ENCODE data around the gene SPATS2L. TPM values are rescaled to one million over a fixed set of nuclear protein-coding genes. Genes with fewer than 3 reads are reported as not detected.
A peak's percentile ranks its signal among the peaks of the same experiment; 100 is the strongest.

Gene SPATS2L
- total and polyA plus RNA-seq, 12 donors, result 23.4 to 104 (median 71.8) TPM

DNA sequence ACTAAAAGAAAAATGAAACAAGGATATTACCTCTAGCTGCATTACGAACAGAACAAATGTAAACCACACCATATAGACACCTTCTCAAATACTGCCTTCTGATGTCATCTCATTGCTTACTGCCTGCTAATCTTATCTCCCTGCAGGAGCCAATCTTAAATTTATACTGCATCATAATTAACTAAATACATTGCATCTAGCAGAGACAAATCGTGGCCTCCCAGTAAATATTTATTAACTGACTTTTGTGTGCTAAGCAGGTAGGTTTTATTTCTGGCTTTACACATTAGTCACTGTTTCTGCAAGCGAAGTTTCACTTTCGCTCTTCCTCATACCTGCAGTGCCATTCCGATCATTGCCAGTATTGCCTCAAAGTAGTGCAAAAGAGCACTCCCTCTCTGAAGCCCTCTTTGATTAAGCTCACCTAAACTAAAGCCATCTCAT is 67.5 kb downstream of the SPATS2L start:
- no peaks in the 10 kb centered on the region for H3K36me3 ChIP-seq
- 63 to 79% methylated on average over 5 of the region's 5 CpGs for WGBS, 2 donors
- no peaks in the 10 kb centered on the region for H3K9me3 ChIP-seq
- peak overlapping the region in 1 of 10 donors; percentile 59 for H3K27ac ChIP-seq
- H3K4me3 ChIP-seq, result peak overlapping the region in 1 of 10 donors; percentile 24
- DNase-seq (no peak), ATAC-seq (no peak)
- no peaks in the 10 kb centered on the region for H3K27me3 ChIP-seq
- TF ChIP-seq, protein P1, sequence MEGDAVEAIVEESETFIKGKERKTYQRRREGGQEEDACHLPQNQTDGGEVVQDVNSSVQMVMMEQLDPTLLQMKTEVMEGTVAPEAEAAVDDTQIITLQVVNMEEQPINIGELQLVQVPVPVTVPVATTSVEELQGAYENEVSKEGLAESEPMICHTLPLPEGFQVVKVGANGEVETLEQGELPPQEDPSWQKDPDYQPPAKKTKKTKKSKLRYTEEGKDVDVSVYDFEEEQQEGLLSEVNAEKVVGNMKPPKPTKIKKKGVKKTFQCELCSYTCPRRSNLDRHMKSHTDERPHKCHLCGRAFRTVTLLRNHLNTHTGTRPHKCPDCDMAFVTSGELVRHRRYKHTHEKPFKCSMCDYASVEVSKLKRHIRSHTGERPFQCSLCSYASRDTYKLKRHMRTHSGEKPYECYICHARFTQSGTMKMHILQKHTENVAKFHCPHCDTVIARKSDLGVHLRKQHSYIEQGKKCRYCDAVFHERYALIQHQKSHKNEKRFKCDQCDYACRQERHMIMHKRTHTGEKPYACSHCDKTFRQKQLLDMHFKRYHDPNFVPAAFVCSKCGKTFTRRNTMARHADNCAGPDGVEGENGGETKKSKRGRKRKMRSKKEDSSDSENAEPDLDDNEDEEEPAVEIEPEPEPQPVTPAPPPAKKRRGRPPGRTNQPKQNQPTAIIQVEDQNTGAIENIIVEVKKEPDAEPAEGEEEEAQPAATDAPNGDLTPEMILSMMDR (IDR thresholded peaks at IDR 0.05), result no peak
- H3K4me1 ChIP-seq, result peaks cover 5 to 66% (median 51%) of the 10 kb centered on the region in 9 donors
- intact Hi-C loops (cut with DNase I), result loop anchor here in 1 of 10 donors (10.0 kb wide), 1 partner anchor 69 kb away; the partner anchor contains the start of gene SPATS2L

DNA sequence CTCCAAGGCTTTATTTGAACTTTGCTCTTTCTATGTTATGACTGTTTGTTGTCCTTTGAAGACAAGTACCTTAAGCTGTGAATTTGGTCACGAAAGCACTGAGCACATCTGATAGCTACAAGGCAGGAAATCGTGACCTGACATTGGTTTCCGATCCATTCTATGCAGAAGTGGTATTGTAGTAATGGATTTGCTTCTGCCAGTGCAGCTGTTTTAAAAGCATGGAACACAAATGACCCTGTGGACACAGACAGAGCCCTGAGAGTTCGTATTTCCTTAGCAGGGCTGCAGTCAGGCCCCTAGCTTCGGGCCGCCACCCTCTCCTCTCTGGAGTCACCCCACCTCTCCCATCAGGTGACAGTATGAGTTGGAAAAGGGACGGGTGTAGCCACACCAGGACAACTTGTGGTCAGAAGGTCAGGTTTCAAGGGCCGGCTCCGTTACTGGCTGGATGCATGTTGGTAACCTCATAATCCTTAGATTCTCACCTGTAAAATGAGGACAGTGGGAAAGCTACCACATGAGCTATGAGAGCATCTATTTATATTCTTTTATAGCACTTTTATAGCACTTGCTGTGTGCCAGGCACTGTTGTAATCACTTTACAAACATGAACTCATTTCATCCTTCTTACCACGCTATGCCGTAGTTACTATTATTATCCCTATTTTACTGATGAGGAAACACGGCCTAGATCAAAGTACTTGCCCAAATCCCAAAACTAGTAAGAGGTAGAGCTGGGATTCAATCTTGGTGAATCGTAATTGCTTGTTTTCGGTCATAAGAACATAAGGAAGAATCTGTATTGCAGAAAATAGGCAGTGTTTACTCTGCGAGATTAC is 70.2 kb downstream of the SPATS2L start:
- ATAC-seq (peak; percentile 29 to 84 (median 64)), DNase-seq (peak in 1 of 2 donors; percentile 12)
- Histone ChIP-seq H3K4me3 (no peak overlapping the region), H3K9me3 (no peaks in the 10 kb centered on the region), H3K27ac (peak overlapping the region in 9 of 10 donors; percentile 12 to 73 (median 39)), H3K27me3 (no peaks in the 10 kb centered on the region), H3K4me1 (peaks cover 5 to 92% (median 66%) of the 10 kb centered on the region in 9 donors), H3K36me3 (no peaks in the 10 kb centered on the region)
- intact Hi-C loops (cut with DNase I), result loop anchor here in 2 of 10 donors (5.0 to 10.0 kb wide), 2 partner anchors 69 to 72 kb away; partner anchors contain the start of gene SPATS2L (in 2 of the 2)
- TF ChIP-seq, protein P1 (IDR thresholded peaks at IDR 0.05), result no peak
- 61 to 62% methylated on average over 15 of the region's 15 CpGs for WGBS, 2 donors

DNA sequence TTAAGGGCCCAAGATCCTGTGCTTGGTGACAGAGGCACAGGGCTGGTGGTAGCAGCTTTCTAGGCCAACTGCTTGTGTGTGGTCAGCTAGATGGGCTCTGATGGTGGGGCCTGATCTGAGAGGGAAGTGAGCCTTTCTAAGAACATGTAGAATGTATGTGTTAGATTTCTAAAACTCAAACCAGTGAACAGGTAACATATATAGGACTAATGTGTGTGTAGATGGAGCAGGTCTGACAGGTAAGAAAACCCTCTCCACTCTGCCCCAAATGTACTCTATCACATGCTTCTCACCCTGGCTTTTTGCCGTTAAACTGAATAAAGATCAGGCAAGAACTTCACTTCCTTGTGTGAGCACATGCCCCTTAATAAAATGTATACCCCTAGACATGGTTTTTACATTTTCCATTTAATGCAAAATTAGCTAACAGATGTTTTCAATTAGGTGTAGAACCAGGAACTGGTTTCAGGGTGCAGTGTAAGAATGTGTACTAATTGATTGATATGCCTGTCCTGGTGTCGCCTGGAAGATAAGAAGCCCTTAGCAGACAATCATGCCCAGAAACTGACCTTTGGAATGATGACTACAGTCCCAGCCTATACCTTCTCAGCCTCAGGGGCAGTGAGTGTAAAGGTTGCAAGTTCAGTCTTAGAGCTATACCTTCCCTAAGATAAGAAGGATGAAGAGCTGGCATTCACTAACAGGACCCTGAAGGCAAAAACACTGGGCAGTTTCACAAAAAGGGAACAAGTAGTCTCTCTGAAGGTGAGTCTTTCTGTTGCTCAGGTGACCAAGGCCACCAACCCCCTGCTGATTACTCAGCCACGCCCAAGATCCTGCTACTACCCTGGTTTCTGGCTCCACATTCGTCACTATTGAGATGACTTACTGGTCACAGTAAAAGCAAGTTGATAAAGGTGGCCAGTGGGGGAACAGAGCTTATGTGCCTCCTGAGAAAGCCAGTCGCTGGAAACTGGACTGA is 71.2 kb downstream of the SPATS2L start:
- DNase-seq (no peak), ATAC-seq (peak in 3 of 8 donors; percentile 25 to 45 (median 39))
- H3K27me3 ChIP-seq, result no peaks in the 10 kb centered on the region
- peak overlapping the region in 8 of 10 donors; percentile 13 to 73 (median 45) for H3K27ac ChIP-seq
- H3K9me3 ChIP-seq, result no peaks in the 10 kb centered on the region
- TF ChIP-seq, protein P1 (IDR thresholded peaks at IDR 0.05), result no peak
- 76 to 82% methylated on average over 5 of the region's 5 CpGs for WGBS, 2 donors
- H3K36me3 ChIP-seq, result no peaks in the 10 kb centered on the region
- H3K4me3 ChIP-seq, result no peak overlapping the region
- peaks cover 5 to 86% (median 68%) of the 10 kb centered on the region in 9 donors for H3K4me1 ChIP-seq
- intact Hi-C loops (cut with DNase I), result loop anchor here in 2 of 10 donors (5.0 to 10.0 kb wide), 2 partner anchors 70 to 73 kb away; partner anchors contain the start of gene SPATS2L (in 2 of the 2)
